Mammary epithelial cell (primary cell): Measurements from ENCODE around the gene MGAT4A.

Source experiments
- EZH2 ChIP-seq: IDR thresholded peaks from 2 replicates; pipeline ENCODE4 v1.6.1; 2012; ENCODE audit warnings: low read length, inconsistent platforms, borderline replicate concordance
- TF ChIP-seq, protein P1 (sequence below), 2 donors: IDR thresholded peaks in 1 of 2; conservative IDR thresholded peaks in 1 of 2; 2 replicates each; pipeline ENCODE4 v1.5.1; 2011 to 2012; ENCODE audit warnings: inconsistent platforms in 2 of 2, low read length in 2 of 2, mild to moderate bottlenecking in 2 of 2, control low read depth in 1 of 2, low read depth in 1 of 2; ENCODE audit not compliant: insufficient read depth in 1 of 2; ENCODE audit errors: extremely low read depth in 1 of 2

GRCh38 chr2:98685930-98686887 lies 44.7 kb downstream of the MGAT4A start:
- TF ChIP-seq EZH2, result no peak
- TF ChIP-seq, protein P1, sequence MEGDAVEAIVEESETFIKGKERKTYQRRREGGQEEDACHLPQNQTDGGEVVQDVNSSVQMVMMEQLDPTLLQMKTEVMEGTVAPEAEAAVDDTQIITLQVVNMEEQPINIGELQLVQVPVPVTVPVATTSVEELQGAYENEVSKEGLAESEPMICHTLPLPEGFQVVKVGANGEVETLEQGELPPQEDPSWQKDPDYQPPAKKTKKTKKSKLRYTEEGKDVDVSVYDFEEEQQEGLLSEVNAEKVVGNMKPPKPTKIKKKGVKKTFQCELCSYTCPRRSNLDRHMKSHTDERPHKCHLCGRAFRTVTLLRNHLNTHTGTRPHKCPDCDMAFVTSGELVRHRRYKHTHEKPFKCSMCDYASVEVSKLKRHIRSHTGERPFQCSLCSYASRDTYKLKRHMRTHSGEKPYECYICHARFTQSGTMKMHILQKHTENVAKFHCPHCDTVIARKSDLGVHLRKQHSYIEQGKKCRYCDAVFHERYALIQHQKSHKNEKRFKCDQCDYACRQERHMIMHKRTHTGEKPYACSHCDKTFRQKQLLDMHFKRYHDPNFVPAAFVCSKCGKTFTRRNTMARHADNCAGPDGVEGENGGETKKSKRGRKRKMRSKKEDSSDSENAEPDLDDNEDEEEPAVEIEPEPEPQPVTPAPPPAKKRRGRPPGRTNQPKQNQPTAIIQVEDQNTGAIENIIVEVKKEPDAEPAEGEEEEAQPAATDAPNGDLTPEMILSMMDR (conservative IDR thresholded peaks at IDR 0.05 in 1 of 2, IDR thresholded peaks at IDR 0.05 in 1 of 2; ENCODE audit: extremely low read depth in 1 of 2, insufficient read depth in 1 of 2, low read depth in 1 of 2, low read length in 2 of 2), result no peak
